Measurements from ENCODE around the gene CISTR.

DNA sequence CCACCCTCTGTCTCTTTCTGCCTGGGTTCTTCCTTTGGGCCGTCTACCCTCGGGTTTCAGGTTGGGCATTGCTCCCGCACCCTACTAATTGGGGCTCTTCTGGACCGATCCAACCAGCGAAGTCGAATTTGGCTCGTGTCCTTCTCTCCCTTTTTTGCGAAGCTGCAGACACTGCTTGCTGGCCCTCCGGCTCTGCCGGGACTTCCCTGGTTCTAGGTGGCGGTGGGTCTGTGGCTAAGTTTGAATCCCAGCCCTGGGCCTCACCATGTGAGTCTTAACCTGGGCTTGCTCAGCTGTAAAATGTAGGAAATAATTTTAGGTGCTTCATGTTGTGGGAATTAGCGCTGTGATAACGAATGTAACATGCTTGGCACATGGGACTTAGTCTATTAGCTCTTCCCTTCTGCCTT is 418 bp upstream of the CISTR start:
- no peak for TF ChIP-seq SP2 (tag by site-specific recombination; IDR thresholded peaks at IDR 0.05)
- TF ChIP-seq, protein P1, sequence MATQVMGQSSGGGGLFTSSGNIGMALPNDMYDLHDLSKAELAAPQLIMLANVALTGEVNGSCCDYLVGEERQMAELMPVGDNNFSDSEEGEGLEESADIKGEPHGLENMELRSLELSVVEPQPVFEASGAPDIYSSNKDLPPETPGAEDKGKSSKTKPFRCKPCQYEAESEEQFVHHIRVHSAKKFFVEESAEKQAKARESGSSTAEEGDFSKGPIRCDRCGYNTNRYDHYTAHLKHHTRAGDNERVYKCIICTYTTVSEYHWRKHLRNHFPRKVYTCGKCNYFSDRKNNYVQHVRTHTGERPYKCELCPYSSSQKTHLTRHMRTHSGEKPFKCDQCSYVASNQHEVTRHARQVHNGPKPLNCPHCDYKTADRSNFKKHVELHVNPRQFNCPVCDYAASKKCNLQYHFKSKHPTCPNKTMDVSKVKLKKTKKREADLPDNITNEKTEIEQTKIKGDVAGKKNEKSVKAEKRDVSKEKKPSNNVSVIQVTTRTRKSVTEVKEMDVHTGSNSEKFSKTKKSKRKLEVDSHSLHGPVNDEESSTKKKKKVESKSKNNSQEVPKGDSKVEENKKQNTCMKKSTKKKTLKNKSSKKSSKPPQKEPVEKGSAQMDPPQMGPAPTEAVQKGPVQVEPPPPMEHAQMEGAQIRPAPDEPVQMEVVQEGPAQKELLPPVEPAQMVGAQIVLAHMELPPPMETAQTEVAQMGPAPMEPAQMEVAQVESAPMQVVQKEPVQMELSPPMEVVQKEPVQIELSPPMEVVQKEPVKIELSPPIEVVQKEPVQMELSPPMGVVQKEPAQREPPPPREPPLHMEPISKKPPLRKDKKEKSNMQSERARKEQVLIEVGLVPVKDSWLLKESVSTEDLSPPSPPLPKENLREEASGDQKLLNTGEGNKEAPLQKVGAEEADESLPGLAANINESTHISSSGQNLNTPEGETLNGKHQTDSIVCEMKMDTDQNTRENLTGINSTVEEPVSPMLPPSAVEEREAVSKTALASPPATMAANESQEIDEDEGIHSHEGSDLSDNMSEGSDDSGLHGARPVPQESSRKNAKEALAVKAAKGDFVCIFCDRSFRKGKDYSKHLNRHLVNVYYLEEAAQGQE (tag by site-specific recombination; IDR thresholded peaks at IDR 0.05): no peak
- TF ChIP-seq ZNF544 (tag by site-specific recombination; IDR thresholded peaks at IDR 0.05): no peak
- TF ChIP-seq, protein P2, sequence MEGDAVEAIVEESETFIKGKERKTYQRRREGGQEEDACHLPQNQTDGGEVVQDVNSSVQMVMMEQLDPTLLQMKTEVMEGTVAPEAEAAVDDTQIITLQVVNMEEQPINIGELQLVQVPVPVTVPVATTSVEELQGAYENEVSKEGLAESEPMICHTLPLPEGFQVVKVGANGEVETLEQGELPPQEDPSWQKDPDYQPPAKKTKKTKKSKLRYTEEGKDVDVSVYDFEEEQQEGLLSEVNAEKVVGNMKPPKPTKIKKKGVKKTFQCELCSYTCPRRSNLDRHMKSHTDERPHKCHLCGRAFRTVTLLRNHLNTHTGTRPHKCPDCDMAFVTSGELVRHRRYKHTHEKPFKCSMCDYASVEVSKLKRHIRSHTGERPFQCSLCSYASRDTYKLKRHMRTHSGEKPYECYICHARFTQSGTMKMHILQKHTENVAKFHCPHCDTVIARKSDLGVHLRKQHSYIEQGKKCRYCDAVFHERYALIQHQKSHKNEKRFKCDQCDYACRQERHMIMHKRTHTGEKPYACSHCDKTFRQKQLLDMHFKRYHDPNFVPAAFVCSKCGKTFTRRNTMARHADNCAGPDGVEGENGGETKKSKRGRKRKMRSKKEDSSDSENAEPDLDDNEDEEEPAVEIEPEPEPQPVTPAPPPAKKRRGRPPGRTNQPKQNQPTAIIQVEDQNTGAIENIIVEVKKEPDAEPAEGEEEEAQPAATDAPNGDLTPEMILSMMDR (tag by site-specific recombination; IDR thresholded peaks at IDR 0.05): no peak
- no peak for TF ChIP-seq ZNF274 (IDR thresholded peaks at IDR 0.05; ENCODE audit: low read length)
- TF ChIP-seq ZNF274 (tag by site-specific recombination; IDR thresholded peaks at IDR 0.05; ENCODE audit: borderline replicate concordance): no peak
- no peak for TF ChIP-seq ZNF558 (tag by site-specific recombination; IDR thresholded peaks at IDR 0.05)
- no peak for TF ChIP-seq ZNF529 (tag by site-specific recombination; IDR thresholded peaks at IDR 0.05; ENCODE audit: insufficient replicate concordance)
- TF ChIP-seq ZNF133 (tag by site-specific recombination; IDR thresholded peaks at IDR 0.05): no peak
- no peak for TF ChIP-seq ZNF623 (tag by site-specific recombination; IDR thresholded peaks at IDR 0.05)
- TF ChIP-seq ZNF548 (tag by site-specific recombination; IDR thresholded peaks at IDR 0.05): no peak
- TF ChIP-seq ZNF24 (tag by site-specific recombination; IDR thresholded peaks at IDR 0.05): no peak
- TF ChIP-seq, protein P3, sequence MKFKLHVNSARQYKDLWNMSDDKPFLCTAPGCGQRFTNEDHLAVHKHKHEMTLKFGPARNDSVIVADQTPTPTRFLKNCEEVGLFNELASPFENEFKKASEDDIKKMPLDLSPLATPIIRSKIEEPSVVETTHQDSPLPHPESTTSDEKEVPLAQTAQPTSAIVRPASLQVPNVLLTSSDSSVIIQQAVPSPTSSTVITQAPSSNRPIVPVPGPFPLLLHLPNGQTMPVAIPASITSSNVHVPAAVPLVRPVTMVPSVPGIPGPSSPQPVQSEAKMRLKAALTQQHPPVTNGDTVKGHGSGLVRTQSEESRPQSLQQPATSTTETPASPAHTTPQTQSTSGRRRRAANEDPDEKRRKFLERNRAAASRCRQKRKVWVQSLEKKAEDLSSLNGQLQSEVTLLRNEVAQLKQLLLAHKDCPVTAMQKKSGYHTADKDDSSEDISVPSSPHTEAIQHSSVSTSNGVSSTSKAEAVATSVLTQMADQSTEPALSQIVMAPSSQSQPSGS (tag by site-specific recombination; IDR thresholded peaks at IDR 0.05; ENCODE audit: low read depth): no peak
- TF ChIP-seq SP3 (tag by site-specific recombination; IDR thresholded peaks at IDR 0.05): no peak
- no peak for TF ChIP-seq ZSCAN30 (tag by site-specific recombination; IDR thresholded peaks at IDR 0.05)

Measured in HEK293 (cell line).